Astrocyte of the spinal cord (primary cell): ENCODE results near the gene OR11A1.

Experiments
- DNase-seq: peaks from one replicate; pipeline ENCODE4 v3.0.0; 2011; ENCODE audit warnings: low read depth, low spot score
- H3K4me3 ChIP-seq: 2 replicates; pipeline ENCODE4 v1.5.1; 2011; ENCODE audit warnings: low read depth, mild to moderate bottlenecking, low read length, moderate library complexity
- in situ Hi-C: cut with HindIII; loops from 2 replicates; pipeline ENCODE4 v1.10.0; 2017; ENCODE audit warnings: low sequenced_read_pairs
- TF ChIP-seq, protein P1 (sequence below): IDR thresholded peaks from 2 replicates; pipeline ENCODE4 v1.5.1; 2012; ENCODE audit warnings: low read depth, mild to moderate bottlenecking, low read length, inconsistent platforms

OR11A1 gene

DNA sequence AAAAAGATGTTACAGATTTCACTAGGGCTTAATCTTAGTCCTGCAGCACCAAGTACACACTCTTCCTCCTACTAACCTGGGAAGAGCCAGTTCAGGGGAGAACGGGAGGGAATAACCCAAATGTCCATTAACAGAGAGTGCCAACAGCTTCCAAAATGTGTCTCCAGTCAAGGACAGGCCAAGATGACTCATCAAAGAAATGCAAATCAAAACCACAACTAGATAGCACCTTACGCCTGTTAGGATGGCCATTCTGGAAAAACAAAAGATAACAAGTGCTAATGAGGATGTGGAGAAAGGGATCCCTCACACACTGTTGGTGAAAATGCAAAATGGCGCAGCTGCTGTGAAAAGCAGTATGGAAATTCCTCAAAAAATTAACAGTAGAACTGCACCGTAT lies 34.7 kb upstream of the OR11A1 start:
- in situ Hi-C loops, result no loop called here
- TF ChIP-seq, protein P1, sequence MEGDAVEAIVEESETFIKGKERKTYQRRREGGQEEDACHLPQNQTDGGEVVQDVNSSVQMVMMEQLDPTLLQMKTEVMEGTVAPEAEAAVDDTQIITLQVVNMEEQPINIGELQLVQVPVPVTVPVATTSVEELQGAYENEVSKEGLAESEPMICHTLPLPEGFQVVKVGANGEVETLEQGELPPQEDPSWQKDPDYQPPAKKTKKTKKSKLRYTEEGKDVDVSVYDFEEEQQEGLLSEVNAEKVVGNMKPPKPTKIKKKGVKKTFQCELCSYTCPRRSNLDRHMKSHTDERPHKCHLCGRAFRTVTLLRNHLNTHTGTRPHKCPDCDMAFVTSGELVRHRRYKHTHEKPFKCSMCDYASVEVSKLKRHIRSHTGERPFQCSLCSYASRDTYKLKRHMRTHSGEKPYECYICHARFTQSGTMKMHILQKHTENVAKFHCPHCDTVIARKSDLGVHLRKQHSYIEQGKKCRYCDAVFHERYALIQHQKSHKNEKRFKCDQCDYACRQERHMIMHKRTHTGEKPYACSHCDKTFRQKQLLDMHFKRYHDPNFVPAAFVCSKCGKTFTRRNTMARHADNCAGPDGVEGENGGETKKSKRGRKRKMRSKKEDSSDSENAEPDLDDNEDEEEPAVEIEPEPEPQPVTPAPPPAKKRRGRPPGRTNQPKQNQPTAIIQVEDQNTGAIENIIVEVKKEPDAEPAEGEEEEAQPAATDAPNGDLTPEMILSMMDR, result no peak
- H3K4me3 ChIP-seq, result no peak overlapping the region
- no peak for DNase-seq

DNA sequence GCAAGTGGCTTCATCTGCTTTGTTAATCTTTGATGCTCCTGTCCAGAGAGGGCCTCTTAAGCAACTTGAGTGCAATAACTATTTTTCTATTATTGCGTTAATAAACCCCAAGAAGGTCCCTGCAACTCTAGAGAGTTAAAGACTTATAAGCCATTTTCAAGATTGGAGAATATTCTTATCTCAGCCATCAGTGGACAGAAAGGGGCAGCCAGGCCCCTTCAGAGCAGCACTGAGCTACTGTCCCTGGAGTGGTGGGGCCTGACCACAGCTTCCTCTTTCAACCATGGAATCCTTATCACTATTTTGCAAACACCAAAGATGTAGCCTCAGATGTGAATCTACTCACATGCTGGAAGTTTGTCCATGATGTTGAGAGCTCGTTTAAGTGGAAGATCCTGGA lies 33.7 kb upstream of the OR11A1 start:
- TF ChIP-seq, protein P1, result no peak
- no peak for DNase-seq
- H3K4me3 ChIP-seq, result no peak overlapping the region
- in situ Hi-C loops, result no loop called here

DNA sequence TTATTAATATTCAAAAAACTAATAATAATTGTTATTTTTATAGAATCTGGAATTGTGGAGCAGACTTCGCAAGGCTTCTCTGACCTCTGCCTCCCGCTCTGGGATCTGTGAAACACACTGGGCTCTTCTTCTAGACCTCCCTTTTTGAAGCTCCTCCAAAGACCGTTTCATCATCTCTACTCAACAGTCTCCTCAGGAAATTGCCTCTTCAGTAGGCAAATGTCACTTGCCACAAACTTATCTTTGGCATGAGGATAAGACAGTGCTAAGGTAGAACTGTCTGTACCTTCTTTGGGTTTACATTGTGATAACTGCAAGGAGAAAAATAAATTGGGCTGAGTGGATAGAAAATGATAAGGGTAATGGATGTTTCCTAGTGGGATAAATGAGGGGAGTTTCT lies 33.2 kb upstream of the OR11A1 start:
- no peak overlapping the region for H3K4me3 ChIP-seq
- TF ChIP-seq, protein P1, result no peak
- in situ Hi-C loops, result no loop called here
- DNase-seq, result no peak

DNA sequence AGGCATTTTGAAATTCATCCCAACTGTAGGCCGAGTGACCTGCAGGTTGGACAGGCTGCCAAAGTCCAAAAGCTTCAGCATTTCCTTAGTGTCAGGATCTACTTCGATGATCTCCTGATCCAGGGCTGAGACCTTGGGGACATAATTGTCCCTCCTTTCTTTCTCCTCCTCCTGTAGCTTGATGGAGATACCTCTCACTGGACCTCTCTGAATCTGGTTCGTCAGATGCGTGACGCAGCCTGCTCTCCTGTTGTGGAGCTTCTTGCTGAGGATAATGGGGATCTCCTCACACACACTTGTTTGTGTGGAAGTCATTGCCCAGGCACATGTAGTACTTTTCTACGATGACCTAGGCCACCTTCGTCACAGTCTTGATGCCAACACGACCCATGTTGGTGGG lies 32.4 kb upstream of the OR11A1 start:
- in situ Hi-C loops, result no loop called here
- H3K4me3 ChIP-seq, result no peak overlapping the region
- TF ChIP-seq, protein P1, result no peak
- DNase-seq, result no peak

DNA sequence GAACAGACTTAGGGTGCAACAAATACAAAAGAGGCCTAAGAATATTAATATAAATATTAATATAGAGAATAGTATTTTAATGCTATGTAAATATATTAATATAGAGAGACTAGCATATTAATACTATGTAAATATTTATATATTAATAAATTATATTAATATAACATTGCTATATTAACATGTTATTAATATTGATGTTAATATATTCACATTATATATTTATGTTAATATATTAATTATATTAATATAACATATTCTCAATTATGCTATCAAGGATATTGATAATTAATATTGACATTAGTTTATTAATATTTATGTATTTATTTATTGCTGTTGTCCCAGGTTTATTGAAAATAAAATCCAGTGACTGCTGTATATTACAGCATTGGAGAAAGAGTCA lies 32.0 kb upstream of the OR11A1 start:
- H3K4me3 ChIP-seq, result no peak overlapping the region
- in situ Hi-C loops, result no loop called here
- TF ChIP-seq, protein P1, result no peak
- DNase-seq, result no peak

DNA sequence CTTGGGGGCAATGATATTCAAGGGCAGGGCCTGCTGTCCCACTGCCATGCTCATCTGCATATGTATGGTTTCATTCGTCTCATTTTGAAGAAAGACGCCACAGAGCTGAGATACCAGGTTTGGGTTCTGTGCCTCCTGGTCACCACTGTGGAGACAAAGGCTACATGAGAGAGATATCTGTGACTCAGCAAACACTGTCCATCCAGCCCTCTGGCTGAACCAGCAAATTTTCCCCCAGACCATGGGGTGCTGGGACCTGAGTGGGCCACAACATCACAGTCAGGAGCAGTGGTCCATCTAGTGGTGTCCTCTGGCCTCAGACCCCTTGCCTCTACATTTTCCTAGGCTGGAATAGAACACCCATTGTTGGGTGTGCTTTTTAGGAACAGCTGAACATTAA lies 30.8 kb upstream of the OR11A1 start, which contains the start of gene MAS1L:
Gene MAS1L, minus strand, starts transcription at position 297 of the 400 bp plus-strand sequence. Its CDS starts 54 bp downstream, at position 243.
- in situ Hi-C loops, result no loop called here
- TF ChIP-seq, protein P1, result no peak
- no peak for DNase-seq

DNA sequence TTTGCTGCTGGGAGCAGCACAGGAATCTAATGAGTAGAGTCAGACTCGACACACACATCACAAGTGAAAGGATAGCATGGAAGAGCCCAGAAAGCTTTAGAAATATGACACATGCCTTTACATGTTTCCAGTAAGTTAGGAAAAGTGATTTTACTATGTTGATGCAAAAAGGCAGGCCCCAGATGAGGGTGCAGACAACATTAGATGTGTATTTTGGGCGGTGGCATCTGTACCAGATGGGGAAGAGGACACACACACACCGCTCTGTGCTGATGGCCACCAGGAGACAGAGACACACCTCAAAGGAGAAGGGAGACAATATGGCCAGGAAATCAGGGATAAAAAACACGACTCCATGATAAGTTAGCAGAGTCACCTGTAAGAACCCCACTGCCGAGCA lies 30.3 kb upstream of the OR11A1 start:
- H3K4me3 ChIP-seq, result no peak overlapping the region
- TF ChIP-seq, protein P1, result no peak

More for the DNA sequence above, 30.8 kb upstream of the OR11A1 start, which contains the start of gene MAS1L:
- H3K4me3 ChIP-seq, result no peak within 1 kb of the TSS

More for the DNA sequence above, 30.3 kb upstream of the OR11A1 start:
- DNase-seq, result no peak
- in situ Hi-C loops, result no loop called here
